GM19328 (cell line): ENCODE measurements around the gene PLXNA2.

Source experiments
- ATAC-seq: cut with Tn5 transposase; IDR thresholded peaks from one replicate; pipeline ENCODE4 v1.9.1; 2021; ENCODE audit warnings: mild to moderate bottlenecking, moderate library complexity; ENCODE audit not compliant: unreplicated experiment

PLXNA2 gene

DNA sequence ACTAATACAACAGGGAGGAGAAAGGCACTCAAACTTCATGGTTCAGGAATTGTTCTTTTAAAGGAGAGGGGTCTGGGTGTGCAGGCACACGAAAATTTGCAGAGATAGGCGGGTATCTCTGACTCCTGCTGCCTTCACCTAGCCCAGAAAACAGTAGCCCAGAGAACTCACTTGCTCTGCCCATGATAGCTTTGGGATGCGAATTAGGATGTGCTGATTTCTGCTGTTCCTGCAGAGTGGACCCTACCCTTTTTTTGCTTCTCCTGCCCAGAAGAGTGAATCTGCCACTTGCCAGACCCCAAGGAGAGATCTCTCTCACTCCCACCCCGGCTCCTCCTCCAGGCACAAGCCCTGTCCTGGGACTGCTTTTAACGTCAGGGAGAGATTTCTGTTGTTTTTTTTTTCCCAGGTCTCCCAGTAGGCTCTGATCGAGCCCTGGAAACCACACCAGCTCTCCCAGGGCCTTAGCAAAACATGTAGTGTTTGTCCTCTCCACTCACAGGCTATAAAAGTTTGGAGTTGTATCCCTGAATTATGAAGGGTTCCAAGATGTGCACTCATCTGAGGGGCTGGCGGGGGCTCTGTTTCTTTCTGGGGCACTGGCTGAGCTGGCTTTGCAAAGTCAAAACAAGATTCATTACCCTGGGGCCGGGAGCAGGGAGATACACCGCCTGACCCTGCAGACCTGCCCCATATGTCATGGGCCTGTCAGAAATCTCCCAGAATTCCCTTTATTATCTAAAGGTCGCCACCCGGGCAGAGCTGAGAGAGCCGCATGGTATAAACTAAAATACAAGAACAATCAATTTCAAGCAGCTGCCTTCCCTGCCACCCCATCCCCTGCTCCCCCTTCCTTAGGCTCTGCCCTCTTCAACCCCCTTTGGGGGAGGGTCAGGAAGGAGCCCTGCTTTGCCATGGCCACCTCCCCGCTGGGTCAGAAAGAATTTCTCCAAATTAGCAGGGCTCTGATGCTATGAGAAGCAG is 17.9 kb downstream of the PLXNA2 start:
- no peak for ATAC-seq

DNA sequence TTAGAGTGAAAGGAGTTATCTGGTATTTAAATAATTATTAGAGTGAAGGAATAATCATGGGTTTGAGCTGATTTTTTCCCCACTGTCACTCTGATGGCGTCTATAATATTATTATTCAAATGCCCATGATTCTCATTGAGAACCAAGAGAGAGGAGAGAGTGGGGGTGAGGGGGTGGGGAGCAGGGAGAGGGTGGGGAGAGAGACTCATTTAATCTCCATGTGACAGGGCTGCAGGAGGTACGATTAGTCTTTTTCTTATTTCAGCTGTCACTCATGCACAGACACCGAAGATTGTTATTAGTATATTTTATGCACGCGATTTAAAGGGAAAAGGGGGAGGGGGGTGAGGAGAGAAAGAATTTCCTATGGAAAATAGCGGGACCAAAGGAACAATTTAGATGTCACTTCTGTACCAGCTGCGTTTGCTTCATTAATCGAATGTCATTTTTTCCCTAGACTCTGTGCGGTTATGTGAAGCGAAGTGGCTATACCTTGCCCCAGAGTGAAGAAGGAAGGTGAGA is 19.9 kb downstream of the PLXNA2 start:
- no peak for ATAC-seq

DNA sequence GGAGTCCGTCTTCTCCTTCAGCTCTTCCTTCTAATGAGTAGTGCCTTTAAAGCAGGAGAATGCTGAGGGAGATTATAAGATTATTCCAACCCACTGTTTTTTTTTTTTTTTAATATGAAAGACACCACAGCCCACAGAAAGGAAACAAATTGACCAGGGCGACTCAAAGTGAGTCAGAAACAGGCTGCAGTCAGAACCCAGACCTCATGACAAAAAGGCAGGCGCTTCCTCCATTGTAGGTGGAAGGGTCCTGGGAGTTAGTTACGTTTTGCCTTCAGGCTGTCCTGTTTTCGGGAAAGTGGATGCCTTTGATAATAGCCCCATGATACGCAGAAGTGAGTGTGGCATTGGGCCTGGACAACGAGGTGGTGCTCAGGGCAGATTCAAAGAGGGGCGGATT is 21.0 kb downstream of the PLXNA2 start:
- no peak for ATAC-seq

DNA sequence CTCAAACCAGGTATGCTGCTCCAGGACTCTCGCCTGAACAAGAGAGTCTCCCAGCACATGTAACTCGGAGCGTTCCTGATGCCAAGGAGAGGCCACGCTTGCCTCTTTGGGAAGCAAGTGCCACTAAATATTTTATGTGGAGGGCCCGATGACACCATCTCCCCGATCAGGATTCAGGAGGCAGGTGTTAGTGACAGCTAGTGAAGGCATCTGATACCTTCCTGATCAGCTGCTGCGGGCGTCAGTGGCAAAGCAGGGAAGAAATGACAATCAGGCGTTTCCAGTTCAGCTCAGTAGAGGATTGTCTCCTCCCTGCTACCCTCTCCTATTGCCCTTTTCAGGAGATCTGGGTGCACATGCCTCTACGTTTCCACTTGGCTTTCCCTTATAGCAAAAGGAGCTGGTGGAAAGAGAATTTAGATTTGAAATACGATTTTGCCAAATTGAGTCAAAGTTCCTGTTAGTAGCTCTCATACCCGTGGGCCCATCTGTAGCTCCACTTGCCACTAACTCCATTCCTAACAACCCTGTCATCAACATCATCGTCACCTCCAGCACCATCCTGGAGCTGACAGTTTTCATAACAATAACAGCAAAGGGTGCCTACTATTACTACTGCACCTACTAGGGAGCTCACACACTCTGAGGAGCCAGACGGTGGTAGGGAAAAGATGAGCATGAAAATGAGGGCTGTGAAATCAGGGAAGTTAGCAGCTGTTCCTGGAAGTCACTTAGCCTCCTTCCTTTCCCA is 21.6 kb downstream of the PLXNA2 start:
- no peak for ATAC-seq

DNA sequence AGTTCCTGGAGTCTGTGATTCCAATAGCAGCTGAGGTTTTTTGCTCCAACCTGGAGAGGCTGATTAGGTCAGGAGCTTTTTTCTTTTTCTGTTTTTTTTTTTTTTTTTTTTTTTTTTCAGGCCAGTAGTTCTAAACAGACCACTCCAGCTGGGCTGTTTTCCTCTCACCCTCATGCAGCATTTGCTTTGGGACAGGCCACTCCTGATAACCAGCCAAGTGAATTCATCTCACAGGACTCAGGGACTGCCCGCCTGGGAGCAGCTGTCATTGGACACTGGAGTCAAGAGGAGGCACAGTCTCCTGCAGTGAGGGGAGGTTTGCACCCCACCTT is 22.9 kb downstream of the PLXNA2 start:
- ATAC-seq, result no peak

DNA sequence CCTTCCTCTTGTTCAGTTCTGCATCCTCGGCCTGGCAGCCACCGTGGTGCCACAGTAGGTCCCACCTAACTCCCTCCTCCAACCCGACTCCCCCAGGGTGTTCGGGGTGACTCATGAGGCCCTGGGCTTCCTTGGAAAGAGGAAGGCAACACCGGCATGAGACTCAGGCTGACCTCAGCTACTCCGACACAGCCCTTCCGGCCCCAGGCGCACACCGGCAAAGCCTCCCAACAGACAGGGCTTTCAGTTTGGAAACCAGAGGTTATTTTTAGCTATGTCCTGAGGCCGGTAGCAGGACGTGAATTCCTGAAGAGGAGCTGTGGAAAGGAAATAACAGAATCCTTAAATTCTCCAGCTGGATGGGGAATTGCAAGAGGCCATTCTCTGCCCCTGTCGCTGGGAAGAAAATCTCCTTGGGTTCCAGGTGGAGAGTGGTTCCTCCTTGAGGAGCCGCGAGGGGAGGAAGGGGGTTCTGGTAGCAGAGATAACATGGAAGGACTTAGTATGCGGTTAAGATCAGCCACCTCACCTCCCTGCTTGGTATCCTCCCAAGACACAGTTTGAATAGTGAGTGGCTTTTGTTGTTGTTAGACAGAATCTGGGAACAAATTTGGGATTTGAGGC is 24.4 kb downstream of the PLXNA2 start:
- ATAC-seq, result no peak

DNA sequence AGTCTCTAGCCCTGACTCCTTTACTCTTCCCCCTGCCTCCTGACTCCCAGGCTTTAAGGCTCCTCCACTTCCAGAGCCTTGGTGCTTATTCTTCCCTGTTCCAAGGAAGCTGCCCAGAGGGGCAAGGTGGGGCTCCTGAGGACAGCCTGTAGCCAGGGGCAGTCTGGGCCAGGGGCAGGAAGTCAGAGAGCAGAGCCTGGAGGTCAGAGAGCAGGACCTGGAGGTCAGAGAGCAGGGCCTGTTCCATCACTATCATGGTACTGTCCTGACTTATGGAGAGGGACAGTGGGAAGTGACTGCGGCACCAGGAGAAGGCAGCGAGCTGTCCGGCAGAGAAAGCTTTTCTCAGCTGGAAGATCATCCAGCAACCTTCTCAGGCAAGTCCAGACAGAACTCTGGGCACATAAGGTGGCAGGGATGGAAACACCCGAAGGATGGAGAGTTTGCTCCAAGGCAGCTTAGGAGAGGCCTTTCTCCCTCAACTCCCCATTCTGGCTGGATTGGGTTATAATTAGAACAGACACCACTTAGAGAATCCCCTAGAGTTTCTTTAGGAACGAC is 25.0 kb downstream of the PLXNA2 start:
- no peak for ATAC-seq

DNA sequence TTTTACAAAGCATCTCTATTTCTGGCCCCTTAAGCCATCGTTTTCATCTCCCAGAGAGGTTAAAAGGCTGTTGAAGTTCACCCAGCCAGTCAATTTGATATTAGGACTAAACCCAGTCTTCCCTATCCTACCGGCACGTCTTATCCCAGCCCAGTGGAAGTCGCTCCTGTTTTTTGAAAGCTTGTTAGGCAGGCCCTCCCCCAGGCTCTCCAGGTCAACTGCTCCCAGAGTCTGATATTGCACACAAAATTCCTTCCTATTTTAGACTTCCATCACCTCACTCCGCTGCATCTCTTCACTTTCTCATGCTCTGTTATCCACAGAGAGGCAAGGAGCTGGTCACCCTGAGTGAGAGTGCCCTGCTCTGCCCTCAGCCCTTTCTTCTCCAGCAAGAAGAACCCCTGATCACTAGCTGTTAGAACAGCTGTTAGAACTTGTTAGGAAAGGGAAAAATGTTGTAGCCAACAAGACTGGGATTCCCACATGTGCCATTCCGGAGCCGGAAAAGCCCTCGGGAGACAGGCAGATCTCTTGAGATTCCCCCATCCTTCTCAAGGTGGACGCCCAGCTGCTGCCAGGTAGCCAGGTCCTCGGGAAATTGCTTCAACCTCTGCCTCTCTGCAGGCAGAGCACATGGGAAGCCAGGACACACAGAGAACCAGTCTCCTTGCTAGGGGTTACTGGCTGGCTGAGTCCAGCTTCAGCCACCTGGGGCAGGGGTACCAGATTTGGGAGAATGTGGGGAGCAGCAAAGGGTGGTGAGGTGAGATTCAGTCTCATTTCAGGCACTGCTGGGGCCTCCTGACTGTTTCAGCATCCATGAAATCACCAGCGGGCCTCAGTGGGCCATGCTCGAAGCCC is 25.7 kb downstream of the PLXNA2 start:
- no peak for ATAC-seq

DNA sequence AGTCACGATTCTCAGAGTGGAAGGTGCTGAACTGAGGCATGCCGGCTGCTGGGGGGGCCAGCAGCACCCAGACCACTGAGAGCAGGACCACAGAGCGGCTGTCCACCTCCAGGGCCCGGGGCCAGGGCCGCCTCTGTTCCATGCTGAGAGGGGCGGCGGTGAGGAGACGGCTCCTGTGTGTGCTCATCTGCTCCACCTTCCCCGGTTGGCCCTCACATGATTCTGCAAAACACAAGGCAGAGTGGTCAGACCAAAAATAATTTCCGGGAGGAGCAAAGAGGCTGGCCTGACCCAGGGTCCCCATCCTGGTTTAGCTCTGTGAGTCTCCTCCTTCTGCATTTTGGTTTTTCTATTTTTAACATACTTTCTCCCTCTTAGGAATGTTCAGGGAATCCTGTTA is 26.4 kb downstream of the PLXNA2 start:
- ATAC-seq, result no peak

DNA sequence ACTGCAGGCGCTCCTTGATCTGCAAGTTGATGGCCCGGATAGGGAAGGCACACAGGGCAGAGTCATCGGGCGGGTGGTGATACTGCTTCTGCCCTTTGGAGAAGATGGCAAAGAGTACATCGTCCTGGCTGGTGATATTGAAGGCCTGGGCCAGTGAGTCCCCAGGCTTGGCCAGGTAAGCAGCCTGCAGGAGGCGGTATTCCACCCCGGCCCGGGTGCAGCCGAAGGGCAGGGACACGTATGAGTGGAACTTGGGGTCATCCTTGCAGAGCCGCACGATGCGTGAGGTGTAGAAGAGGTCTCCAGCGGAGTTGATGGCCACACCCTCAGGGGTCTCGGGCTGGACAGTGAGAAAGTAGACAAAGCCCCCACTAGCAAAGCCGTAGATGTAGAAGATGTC is 27.4 kb downstream of the PLXNA2 start:
- ATAC-seq, result no peak

DNA sequence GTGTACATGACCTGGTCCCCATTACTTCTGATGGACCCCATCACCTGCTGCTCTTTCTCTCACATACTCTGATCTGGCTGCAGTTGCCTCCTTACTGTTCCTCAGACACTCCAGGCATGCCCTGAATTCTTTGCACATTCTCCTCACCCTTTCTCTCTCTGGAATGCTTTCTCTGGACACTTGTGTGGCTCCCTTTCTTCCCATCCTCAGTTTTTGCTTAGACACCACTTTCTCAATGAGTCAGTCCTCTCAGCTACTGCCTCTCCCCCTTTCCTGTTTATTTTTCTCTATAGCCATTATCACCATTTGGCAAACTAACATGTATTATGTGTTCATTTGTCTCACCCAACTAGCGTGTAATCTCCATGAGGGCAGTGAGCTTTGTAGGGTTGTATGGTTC is 28.1 kb downstream of the PLXNA2 start:
- ATAC-seq, result no peak

DNA sequence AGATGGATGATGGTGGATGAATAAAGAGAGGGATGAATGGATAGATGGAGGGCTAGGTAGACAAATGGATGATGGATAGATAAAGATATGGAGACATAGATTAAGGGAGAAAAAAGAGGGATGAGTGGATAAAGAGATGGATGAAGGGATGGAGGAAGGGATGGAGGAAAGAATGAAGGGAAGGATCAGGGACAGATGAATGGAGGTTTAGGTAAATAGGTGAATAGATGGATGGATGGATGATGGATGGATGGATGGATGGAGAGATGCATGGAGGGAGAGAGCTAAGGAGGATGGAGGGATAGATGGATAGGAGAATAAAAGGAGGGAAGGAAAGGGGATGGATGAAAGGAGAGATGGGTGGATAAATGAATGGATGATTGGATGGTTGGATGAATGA is 28.8 kb downstream of the PLXNA2 start:
- ATAC-seq, result no peak

DNA sequence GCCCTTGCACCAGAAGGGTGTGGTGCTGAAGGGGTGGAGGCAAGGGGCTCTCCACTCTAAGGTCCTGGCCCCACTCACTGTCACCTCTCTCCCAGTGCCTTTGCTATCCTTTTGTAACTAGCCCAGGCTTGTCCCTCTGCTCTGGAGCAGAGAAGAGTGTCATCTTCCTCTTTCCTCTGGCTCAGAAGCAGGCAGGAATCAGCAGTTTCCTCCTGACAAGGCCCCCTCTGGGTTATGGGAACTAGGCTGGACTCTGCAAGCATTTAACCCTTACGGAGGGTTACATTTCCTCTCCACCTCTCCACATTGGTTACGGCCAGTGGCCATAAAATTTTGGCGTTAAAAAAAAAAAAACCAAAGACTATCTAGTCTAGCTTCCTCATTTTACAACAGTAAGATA is 30.4 kb downstream of the PLXNA2 start:
- ATAC-seq, result no peak

DNA sequence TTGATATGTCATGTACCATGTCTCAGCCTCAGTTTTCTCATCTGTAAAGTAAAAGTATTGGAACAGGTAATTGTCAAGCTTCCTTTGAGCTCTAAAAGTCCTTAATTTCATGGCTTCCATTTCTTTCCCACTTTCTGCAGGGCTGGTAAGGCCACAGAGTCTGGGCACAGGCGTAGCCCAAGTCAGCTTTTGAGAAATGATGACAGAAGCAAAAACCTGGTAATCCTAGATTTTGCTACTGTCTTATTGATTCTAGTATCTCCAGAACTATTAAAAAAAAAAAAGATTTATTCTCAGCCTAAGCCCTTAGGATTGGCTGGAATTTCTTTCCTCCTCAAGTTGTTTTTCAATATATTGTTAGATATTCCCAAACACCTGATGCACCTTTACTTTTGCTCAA is 31.3 kb downstream of the PLXNA2 start:
- no peak for ATAC-seq

DNA sequence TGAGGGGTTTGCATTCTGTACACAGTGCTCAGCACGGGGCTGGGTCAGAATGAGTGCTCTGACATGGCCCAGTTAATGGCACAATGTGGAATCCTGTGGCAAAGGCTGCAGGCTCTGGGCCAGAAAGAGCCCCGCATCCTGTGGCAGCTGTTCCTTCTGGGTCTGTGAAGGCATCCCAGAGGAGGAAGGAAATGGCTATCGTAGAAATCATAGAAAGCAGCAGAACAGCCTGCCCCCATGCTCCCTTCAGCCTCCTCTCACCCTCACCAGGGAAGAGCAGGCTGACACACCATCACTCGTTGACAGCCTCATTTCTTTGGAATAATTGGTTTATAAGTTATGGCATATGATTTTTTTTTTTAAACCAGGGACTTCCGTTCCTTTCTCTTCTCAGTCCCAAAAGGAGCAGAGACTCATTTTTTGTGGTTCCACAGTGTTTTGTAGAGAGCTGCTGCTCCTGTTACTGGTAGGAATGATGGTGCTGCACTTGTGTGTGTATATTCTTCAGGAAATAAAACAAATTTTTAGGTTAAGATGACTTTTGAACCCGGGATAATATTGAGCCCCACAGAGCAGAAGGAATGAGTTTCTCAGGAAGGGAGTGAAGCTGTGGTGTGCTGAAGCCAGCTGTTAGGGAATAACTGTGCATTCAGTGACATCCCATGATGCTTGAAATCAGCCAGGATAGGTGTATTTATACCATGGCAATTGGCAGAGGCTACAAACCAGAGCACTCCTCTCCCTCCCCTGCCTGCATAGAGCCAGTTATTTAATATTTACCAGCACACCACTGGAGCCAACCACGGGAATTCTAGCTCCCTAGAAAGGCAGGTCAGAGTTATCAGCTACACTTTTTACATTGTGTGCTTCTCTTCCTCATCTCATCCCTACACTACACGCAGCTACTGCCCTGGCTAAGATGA is 32.0 kb downstream of the PLXNA2 start:
- ATAC-seq, result no peak

DNA sequence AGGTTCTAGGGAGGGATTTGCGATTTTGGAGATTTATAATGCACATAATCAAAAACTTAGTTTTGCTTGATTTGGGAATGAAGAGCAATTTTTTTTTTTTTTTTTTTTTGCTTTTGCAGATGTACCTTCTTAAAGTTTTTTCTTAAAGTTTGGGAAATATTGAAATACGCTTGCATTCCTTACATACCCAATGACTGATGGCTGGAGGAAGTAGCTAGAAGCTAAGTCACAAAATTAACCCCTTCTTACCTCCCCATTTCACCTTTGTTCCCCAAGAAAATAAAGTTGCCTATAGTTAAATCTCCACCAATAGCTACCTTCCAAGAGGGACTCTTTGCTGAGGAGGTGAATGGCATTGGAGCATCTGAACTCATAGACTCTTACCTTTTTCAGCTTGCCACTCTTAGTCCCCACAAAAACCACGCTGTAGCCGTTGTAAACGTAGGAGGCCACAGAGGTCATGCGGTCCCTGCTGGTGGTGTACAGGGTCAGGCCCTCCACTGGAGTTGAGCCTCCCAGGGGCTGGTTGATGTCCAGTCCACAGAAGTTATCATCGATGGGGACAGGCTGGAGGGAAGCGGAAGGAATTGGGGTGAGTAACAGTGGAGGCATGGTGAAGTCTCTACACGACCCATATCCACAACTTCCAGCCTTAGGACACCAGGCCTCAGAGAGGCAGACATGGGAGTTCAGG is 34.1 kb downstream of the PLXNA2 start:
- no peak for ATAC-seq

DNA sequence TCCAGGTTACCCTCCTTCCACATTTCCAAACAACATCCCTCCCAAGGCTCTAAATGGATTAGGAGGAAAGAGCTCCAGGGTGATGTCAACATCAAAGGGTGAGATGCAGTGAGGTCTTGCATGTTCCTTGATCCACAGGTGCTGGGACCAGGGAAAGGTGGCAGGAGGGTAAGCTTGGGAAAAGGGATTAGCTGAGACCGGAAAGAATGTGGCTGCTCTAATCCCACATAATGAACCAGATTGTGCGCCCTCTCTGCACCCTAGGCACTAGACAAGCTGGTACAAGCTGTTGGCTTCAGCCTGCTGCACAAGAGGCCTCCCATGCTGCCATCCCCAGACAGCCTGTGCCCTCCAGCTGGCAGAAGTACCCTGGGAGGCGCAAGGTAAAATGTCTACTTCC is 34.9 kb downstream of the PLXNA2 start:
- no peak for ATAC-seq

DNA sequence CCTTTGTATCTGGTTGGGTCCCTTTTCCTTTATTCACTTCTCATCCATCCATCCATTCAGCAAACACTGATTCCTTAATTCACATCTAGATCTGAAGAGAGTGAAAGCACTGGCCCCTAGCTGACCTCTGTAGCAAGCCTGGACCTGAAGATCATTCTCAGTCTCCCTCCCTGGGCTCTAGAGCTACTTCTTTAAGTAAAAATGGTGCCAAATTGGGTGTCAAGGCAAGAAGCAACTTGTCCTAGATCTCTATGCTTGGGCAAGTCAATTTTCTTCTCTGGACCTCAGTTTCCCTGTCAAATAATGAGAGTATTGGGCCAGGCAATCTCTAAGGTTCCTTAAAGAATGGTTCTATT is 36.1 kb downstream of the PLXNA2 start:
- no peak for ATAC-seq
